ENCODE data around the gene SGSM2.

DNA sequence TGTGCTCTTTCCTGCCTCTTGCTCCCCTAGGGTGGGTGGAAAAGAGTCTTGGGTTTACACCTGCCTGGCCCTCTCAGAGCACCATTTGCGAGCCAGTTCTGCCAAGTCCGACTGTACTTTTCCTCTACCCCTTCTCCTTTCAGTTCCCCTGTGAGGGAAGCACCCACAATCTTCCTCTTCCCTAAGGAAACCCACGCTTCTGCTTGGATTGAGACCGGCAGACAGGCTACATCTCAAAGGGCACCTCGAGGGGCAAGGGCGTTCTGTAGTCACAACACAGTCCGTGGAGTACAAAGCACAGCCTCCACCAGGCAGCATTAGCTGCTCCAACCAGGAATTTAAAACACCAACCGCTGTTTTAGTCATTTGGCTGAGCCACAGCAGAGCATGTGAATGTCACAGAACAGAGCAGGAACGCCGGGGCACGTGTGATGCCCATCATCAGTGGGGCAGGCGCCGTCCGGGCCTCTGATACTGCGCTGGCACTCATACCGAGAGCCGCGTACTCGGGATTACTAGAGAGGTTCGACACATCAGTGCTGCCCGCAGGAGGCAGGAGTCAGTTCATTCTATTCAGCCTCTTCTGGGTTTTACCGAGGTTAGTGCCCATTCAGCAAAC lies 77.3 kb downstream of the SGSM2 start:
- no peak for TF ChIP-seq EZH2 (IDR thresholded peaks at IDR 0.05; ENCODE audit: low read length)
- TF ChIP-seq, protein P1, sequence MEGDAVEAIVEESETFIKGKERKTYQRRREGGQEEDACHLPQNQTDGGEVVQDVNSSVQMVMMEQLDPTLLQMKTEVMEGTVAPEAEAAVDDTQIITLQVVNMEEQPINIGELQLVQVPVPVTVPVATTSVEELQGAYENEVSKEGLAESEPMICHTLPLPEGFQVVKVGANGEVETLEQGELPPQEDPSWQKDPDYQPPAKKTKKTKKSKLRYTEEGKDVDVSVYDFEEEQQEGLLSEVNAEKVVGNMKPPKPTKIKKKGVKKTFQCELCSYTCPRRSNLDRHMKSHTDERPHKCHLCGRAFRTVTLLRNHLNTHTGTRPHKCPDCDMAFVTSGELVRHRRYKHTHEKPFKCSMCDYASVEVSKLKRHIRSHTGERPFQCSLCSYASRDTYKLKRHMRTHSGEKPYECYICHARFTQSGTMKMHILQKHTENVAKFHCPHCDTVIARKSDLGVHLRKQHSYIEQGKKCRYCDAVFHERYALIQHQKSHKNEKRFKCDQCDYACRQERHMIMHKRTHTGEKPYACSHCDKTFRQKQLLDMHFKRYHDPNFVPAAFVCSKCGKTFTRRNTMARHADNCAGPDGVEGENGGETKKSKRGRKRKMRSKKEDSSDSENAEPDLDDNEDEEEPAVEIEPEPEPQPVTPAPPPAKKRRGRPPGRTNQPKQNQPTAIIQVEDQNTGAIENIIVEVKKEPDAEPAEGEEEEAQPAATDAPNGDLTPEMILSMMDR (optimal IDR thresholded peaks at IDR 0.05 in 1 of 3, IDR thresholded peaks at IDR 0.05 in 1 of 3, conservative IDR thresholded peaks at IDR 0.05 in 1 of 3; ENCODE audit: extremely low read depth in 1 of 3, insufficient read depth in 2 of 3, low read length in 3 of 3): no peak

Data from keratinocyte (primary cell).